Karpas-422 (cell line): Measurements from ENCODE around the gene MYO9B. TPM values are rescaled to one million over a fixed set of nuclear protein-coding genes. Genes with fewer than 3 reads are reported as not detected.
A peak's percentile ranks its signal among the peaks of the same experiment; 100 is the strongest.

Source experiments
- DNase-seq: peaks from one replicate; pipeline ENCODE4 v3.0.0-alpha.2; 2015
- H2AFZ ChIP-seq: fragments of 200-600 bp; sonication (generic); 2 replicates; pipeline ENCODE4 v1.6.1; 2014; ENCODE audit warnings: antibody characterized with exemption, low read length, mixed read lengths
- H3K27ac ChIP-seq: fragments of 200-600 bp; sonication (generic); 2 replicates; pipeline ENCODE4 v1.5.1; 2014; ENCODE audit warnings: mild to moderate bottlenecking, low read length, moderate library complexity
- H3K27me3 ChIP-seq: fragments of 200-600 bp; sonication (generic); 2 replicates; pipeline ENCODE4 v1.6.1; 2014; ENCODE audit warnings: low read length, mixed read lengths
- H3K36me3 ChIP-seq: fragments of 200-600 bp; sonication (generic); 2 replicates; pipeline ENCODE4 v1.6.1; 2014; ENCODE audit warnings: low read length, mixed read lengths; ENCODE audit not compliant: insufficient read depth
- H3K4me1 ChIP-seq: fragments of 200-600 bp; sonication (generic); 2 replicates; pipeline ENCODE4 v1.6.1; 2014; ENCODE audit warnings: mild to moderate bottlenecking, low read length, mixed read lengths
- H3K4me2 ChIP-seq: fragments of 200-600 bp; sonication (generic); 2 replicates; pipeline ENCODE4 v1.6.1; 2014; ENCODE audit warnings: low read length, low read depth, mild to moderate bottlenecking; ENCODE audit not compliant: poor library complexity, severe bottlenecking
- H3K4me3 ChIP-seq: fragments of 200-600 bp; sonication (generic); 2 replicates; pipeline ENCODE4 v1.5.1; 2014; ENCODE audit warnings: mild to moderate bottlenecking, antibody characterized with exemption, low read length, mixed read lengths
- H3K79me2 ChIP-seq: fragments of 200-600 bp; sonication (generic); 2 replicates; pipeline ENCODE4 v1.6.1; 2014; ENCODE audit warnings: mild to moderate bottlenecking, low read length, mixed read lengths
- H3K9ac ChIP-seq: fragments of 200-600 bp; sonication (generic); 2 replicates; pipeline ENCODE4 v1.6.0; 2014; ENCODE audit warnings: low read length
- H3K9me2 ChIP-seq: fragments of 200-600 bp; sonication (generic), shearing (Covaris generic); replicated peaks from 2 replicates; pipeline ENCODE4 v1.6.0; 2014; ENCODE audit warnings: mild to moderate bottlenecking, low read length, moderate library complexity; ENCODE audit not compliant: insufficient read depth
- H3K9me3 ChIP-seq: fragments of 300-700, 200-600 bp; sonication (generic); 2 replicates; pipeline ENCODE4 v1.6.1; 2014; ENCODE audit warnings: low read length, mixed read lengths
- H4K20me1 ChIP-seq: fragments of 200-600 bp; sonication (generic); 2 replicates; pipeline ENCODE4 v1.6.1; 2014; ENCODE audit warnings: mild to moderate bottlenecking, antibody characterized with exemption, low read length, low read depth; ENCODE audit not compliant: insufficient read depth
- total RNA-seq: library from RNA; depleted of rRNA; stranded (reverse); fragments of >200 nt; shearing (Covaris generic); gene quantifications from 2 replicates; pipeline ENCODE4 v1.2.3, GENCODE V29; 2014; ENCODE audit warnings: low replicate concordance; rRNA removed

Gene MYO9B, protein sequence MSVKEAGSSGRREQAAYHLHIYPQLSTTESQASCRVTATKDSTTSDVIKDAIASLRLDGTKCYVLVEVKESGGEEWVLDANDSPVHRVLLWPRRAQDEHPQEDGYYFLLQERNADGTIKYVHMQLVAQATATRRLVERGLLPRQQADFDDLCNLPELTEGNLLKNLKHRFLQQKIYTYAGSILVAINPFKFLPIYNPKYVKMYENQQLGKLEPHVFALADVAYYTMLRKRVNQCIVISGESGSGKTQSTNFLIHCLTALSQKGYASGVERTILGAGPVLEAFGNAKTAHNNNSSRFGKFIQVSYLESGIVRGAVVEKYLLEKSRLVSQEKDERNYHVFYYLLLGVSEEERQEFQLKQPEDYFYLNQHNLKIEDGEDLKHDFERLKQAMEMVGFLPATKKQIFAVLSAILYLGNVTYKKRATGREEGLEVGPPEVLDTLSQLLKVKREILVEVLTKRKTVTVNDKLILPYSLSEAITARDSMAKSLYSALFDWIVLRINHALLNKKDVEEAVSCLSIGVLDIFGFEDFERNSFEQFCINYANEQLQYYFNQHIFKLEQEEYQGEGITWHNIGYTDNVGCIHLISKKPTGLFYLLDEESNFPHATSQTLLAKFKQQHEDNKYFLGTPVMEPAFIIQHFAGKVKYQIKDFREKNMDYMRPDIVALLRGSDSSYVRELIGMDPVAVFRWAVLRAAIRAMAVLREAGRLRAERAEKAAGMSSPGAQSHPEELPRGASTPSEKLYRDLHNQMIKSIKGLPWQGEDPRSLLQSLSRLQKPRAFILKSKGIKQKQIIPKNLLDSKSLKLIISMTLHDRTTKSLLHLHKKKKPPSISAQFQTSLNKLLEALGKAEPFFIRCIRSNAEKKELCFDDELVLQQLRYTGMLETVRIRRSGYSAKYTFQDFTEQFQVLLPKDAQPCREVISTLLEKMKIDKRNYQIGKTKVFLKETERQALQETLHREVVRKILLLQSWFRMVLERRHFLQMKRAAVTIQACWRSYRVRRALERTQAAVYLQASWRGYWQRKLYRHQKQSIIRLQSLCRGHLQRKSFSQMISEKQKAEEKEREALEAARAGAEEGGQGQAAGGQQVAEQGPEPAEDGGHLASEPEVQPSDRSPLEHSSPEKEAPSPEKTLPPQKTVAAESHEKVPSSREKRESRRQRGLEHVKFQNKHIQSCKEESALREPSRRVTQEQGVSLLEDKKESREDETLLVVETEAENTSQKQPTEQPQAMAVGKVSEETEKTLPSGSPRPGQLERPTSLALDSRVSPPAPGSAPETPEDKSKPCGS (N-terminal part only)
- total RNA-seq: 80.1 and 114 TPM in 2 replicates

GRCh38 chr19:17075035-17075863 lies at the start of gene MYO9B, which contains the start of gene HAUS8:
Gene MYO9B, plus strand, starts transcription at chr19:17075777. Its CDS starts 25,941 bp downstream, at chr19:17101718.
Gene HAUS8, minus strand, starts transcription at chr19:17075452. Its CDS starts 30 bp downstream, at chr19:17075422.
- Histone ChIP-seq H3K4me3 (peak within 1 kb of the TSS; percentile 95), H3K4me1 (peaks cover 54% of the 10 kb centered on the region), H2AFZ (0 out of 2 replicates have a peak within 1 kb of the TSS, but pooled peaks have one; percentile 16)

GRCh38 chr19:17025991-17026658 lies 49.5 kb upstream of the MYO9B start:
- no peak overlapping the region for H2AFZ ChIP-seq
- no peaks in the 10 kb centered on the region for H3K9me2 ChIP-seq
- no peaks in the 10 kb centered on the region for H3K4me1 ChIP-seq
- H3K9ac ChIP-seq: no peak overlapping the region
- no peaks in the 10 kb centered on the region for H3K27me3 ChIP-seq
- H3K9me3 ChIP-seq: no peaks in the 10 kb centered on the region; the same call in 1 of the 2 replicates
- no peak for DNase-seq
- H3K79me2 ChIP-seq: no peaks in the 10 kb centered on the region
- H3K27ac ChIP-seq: no peak overlapping the region
- H3K4me2 ChIP-seq: no peak overlapping the region
- no peaks in the 10 kb centered on the region for H4K20me1 ChIP-seq
- no peaks in the 10 kb centered on the region for H3K36me3 ChIP-seq
- H3K4me3 ChIP-seq: no peak overlapping the region

More at GRCh38 chr19:17075035-17075863, at the start of gene MYO9B, which contains the start of gene HAUS8:
- peak; percentile 100 for DNase-seq
- Histone ChIP-seq H3K36me3 (peaks cover 34% of the 10 kb centered on the region), H3K9me3 (no peaks in the 10 kb centered on the region), H3K4me2 (peak within 1 kb of the TSS; percentile 88), H3K9me2 (no peaks in the 10 kb centered on the region), H3K27ac (peak within 1 kb of the TSS; percentile 89), H3K79me2 (peaks cover 87% of the 10 kb centered on the region), H4K20me1 (peaks cover 57% of the 10 kb centered on the region), H3K27me3 (no peaks in the 10 kb centered on the region), H3K9ac (peak within 1 kb of the TSS; percentile 99)

GRCh38 chr19:17026706-17027534 lies 48.7 kb upstream of the MYO9B start, which contains the start of gene CPAMD8:
Gene CPAMD8, minus strand, starts transcription at chr19:17026810. Its CDS starts 168 bp downstream, at chr19:17026642.
- no peaks in the 10 kb centered on the region; the same call in 1 of the 2 replicates for H3K9me3 ChIP-seq
- no peak within 1 kb of the TSS for H3K4me2 ChIP-seq
- H3K4me3 ChIP-seq: no peak within 1 kb of the TSS
- DNase-seq: no peak
- no peaks in the 10 kb centered on the region for H3K36me3 ChIP-seq
- no peaks in the 10 kb centered on the region for H3K27me3 ChIP-seq
- no peaks in the 10 kb centered on the region for H4K20me1 ChIP-seq
- H3K9ac ChIP-seq: no peak within 1 kb of the TSS
- H3K79me2 ChIP-seq: no peaks in the 10 kb centered on the region
- no peak within 1 kb of the TSS for H2AFZ ChIP-seq
- no peaks in the 10 kb centered on the region for H3K4me1 ChIP-seq
- no peaks in the 10 kb centered on the region for H3K9me2 ChIP-seq
- H3K27ac ChIP-seq: no peak within 1 kb of the TSS

DNA sequence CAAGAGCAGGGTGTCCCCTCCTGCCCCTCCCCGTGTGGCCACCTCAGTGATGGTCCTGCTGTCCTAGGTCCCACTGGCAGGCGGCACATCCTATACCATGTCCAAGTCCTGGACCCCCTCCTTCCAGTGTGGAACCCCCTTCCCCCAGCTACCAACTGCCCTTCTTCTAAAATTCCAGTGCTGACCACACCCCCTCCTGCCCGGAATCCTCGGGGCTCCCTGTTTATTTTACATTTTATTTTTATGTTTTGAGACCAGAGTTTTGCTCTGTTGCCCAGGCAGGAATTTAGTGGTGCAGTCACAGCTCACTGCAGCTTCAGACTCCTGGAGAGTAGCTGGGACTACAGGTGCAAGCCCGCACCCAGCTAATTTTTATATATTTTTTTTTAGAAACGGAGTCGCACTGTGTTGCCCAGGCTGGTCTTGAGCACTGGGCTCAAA lies 48.0 kb upstream of the MYO9B start:
- no peak overlapping the region for H3K4me2 ChIP-seq
- H3K9me2 ChIP-seq: no peaks in the 10 kb centered on the region
- H2AFZ ChIP-seq: no peak overlapping the region
- no peak for DNase-seq
- H3K4me3 ChIP-seq: no peak overlapping the region
- no peaks in the 10 kb centered on the region for H3K79me2 ChIP-seq
- H3K9ac ChIP-seq: no peak overlapping the region
- no peaks in the 10 kb centered on the region for H4K20me1 ChIP-seq
- no peaks in the 10 kb centered on the region for H3K36me3 ChIP-seq
- H3K4me1 ChIP-seq: no peaks in the 10 kb centered on the region
- H3K27ac ChIP-seq: no peak overlapping the region
- H3K9me3 ChIP-seq: no peaks in the 10 kb centered on the region; the same call in 1 of the 2 replicates
- no peaks in the 10 kb centered on the region for H3K27me3 ChIP-seq

DNA sequence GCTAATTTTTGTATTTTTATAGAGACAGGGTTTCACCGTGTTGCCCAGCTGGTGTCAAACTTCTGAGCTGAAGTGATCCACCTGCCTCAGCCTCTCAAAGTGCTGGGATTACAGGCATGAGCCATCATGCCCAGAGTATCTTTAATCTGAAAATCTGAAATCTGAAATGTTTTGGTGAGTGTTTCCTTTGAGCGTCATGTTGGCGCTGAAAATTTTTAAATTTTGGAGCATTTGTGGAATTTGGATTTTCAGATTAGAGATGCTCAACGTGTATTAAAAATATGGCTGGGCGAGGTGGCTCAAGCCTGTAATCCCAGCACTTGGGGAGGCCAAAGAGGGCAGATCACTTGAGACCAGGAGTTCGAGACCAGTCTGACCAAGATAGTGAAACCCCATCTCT lies 43.8 kb upstream of the MYO9B start:
- no peaks in the 10 kb centered on the region for H3K9me3 ChIP-seq
- H3K4me1 ChIP-seq: no peaks in the 10 kb centered on the region
- no peak overlapping the region for H3K27ac ChIP-seq
- no peaks in the 10 kb centered on the region for H3K27me3 ChIP-seq
- no peaks in the 10 kb centered on the region for H3K79me2 ChIP-seq
- no peak for DNase-seq
- no peak overlapping the region for H2AFZ ChIP-seq
- H3K4me3 ChIP-seq: no peak overlapping the region
- H3K9me2 ChIP-seq: no peaks in the 10 kb centered on the region
- H3K36me3 ChIP-seq: no peaks in the 10 kb centered on the region
- no peak overlapping the region for H3K9ac ChIP-seq
- H3K4me2 ChIP-seq: no peak overlapping the region
- no peaks in the 10 kb centered on the region for H4K20me1 ChIP-seq

DNA sequence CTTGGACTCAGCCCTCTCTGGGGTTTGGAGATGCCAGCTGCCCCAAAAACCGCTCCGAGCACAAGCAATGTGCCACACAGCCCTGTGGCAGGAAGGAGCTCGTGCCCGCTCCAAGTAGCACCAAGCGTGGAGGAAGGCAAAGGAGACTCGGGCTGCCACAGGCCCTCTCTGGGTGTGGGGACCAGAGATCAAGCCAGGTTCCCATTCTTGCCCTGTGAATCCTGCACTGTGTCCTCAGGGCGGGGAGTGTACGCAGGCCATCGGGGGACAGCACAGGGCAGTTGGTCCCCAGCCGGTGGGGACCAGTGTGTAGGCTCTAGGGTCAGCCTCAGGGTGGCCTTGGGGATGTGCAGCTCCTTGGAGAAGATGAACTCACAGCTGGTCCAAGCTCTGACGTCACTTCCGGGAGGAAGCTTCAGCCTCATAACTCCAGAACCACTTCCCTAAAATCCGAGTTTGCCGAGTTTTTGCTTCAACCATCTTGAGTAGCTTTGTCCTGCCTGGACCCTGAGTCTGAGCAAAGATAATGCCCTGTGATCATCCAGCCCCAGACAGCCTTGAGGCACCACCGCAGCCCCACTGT lies 39.6 kb upstream of the MYO9B start:
- Histone ChIP-seq H3K9me3 (no peaks in the 10 kb centered on the region), H3K4me2 (no peak overlapping the region), H2AFZ (no peak overlapping the region), H3K9me2 (no peaks in the 10 kb centered on the region), H3K27ac (no peak overlapping the region), H3K36me3 (no peaks in the 10 kb centered on the region), H4K20me1 (no peaks in the 10 kb centered on the region), H3K9ac (no peak overlapping the region), H3K79me2 (no peaks in the 10 kb centered on the region), H3K4me3 (no peak overlapping the region), H3K4me1 (no peaks in the 10 kb centered on the region), H3K27me3 (no peaks in the 10 kb centered on the region)
- DNase-seq: no peak
